ENCODE data around the gene SLC27A5. TPM values are rescaled to one million over a fixed set of nuclear protein-coding genes. Genes with fewer than 3 reads are reported as not detected.

The SLC27A5 gene
- total and polyA plus RNA-seq, 2 of the 13 experiments (the other 11 are each of a cell fraction or from before 2014, with no cell fraction given), result 30.3 to 40.2 TPM

DNA sequence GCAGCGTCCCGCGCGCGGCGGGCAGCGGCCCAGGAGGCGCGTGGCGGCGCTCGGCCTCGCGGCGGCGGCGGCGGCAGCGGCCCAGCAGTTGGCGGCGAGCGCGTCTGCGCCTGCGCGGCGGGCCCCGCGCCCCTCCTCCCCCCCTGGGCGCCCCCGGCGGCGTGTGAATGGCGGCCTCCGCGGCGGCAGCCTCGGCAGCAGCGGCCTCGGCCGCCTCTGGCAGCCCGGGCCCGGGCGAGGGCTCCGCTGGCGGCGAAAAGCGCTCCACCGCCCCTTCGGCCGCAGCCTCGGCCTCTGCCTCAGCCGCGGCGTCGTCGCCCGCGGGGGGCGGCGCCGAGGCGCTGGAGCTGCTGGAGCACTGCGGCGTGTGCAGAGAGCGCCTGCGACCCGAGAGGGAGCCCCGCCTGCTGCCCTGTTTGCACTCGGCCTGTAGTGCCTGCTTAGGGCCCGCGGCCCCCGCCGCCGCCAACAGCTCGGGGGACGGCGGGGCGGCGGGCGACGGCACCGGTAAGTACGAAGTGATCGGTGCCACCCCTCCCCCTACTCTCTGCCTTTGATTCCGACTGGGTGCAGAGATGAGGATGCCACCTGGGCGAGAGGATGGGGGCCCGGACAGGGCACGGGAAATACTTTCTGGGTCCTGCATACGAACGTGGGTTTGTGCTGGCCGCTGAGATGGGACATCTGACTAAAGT lies 32.9 kb upstream of the SLC27A5 start (continued):
- TF ChIP-seq, protein P1, sequence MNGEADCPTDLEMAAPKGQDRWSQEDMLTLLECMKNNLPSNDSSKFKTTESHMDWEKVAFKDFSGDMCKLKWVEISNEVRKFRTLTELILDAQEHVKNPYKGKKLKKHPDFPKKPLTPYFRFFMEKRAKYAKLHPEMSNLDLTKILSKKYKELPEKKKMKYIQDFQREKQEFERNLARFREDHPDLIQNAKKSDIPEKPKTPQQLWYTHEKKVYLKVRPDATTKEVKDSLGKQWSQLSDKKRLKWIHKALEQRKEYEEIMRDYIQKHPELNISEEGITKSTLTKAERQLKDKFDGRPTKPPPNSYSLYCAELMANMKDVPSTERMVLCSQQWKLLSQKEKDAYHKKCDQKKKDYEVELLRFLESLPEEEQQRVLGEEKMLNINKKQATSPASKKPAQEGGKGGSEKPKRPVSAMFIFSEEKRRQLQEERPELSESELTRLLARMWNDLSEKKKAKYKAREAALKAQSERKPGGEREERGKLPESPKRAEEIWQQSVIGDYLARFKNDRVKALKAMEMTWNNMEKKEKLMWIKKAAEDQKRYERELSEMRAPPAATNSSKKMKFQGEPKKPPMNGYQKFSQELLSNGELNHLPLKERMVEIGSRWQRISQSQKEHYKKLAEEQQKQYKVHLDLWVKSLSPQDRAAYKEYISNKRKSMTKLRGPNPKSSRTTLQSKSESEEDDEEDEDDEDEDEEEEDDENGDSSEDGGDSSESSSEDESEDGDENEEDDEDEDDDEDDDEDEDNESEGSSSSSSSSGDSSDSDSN (CRISPR knock-in tag; IDR thresholded peaks at IDR 0.05), result peak; percentile 0; the same call in 1 of the 2 replicates
- TF ChIP-seq RBAK (CRISPR knock-in tag; IDR thresholded peaks at IDR 0.05) (no peak), TSC22D2 (CRISPR knock-in tag; IDR thresholded peaks at IDR 0.05; ENCODE audit: borderline replicate concordance) (no peak), SP4 (CRISPR knock-in tag; IDR thresholded peaks at IDR 0.05) (no peak), CBFB (CRISPR knock-in tag; IDR thresholded peaks at IDR 0.05) (no peak), POLR2A (IDR thresholded peaks at IDR 0.05; ENCODE audit: insufficient read depth in 1 of 2, low read depth in 2 of 2, low read length in 2 of 2) (0 out of 4 replicates have a peak, but pooled peaks of 1 of the 2 experiments have one; percentile 9), MTA1 (CRISPR knock-in tag; IDR thresholded peaks at IDR 0.05; ENCODE audit: borderline replicate concordance) (no peak), SALL1 (CRISPR knock-in tag; IDR thresholded peaks at IDR 0.05) (peak; percentile 22; the same call in 1 of the 2 replicates), ZNF367 (CRISPR knock-in tag; IDR thresholded peaks at IDR 0.05; ENCODE audit: borderline replicate concordance) (no peak), PAWR (CRISPR knock-in tag; IDR thresholded peaks at IDR 0.05; ENCODE audit: borderline replicate concordance) (no peak), ZNF143 (CRISPR knock-in tag; IDR thresholded peaks at IDR 0.05) (no peak), RARA (CRISPR knock-in tag; IDR thresholded peaks at IDR 0.05) (no peak), GFI1 (CRISPR knock-in tag; IDR thresholded peaks at IDR 0.05; ENCODE audit: borderline replicate concordance) (no peak), MEIS1 (CRISPR knock-in tag; IDR thresholded peaks at IDR 0.05; ENCODE audit: borderline replicate concordance) (no peak), BORCS8-MEF2B (CRISPR knock-in tag; IDR thresholded peaks at IDR 0.05) (no peak), ISL2 (CRISPR knock-in tag; IDR thresholded peaks at IDR 0.05) (no peak), GABPA (IDR thresholded peaks at IDR 0.05; ENCODE audit: low read depth, low read length) (no peak), GABPA (CRISPR knock-in tag; IDR thresholded peaks at IDR 0.05; ENCODE audit: low read depth) (no peak), HMG20B (CRISPR knock-in tag; conservative IDR thresholded peaks at IDR 0.05) (no peak), TAF15 (IDR thresholded peaks at IDR 0.05; ENCODE audit: low read depth, low read length, poor library complexity, severe bottlenecking) (no peak), RNF2 (conservative IDR thresholded peaks at IDR 0.05; ENCODE audit: low read depth) (0 out of 2 replicates have a peak, but pooled peaks have one; percentile 58), MED8 (CRISPR knock-in tag; IDR thresholded peaks at IDR 0.05; ENCODE audit: insufficient replicate concordance) (no peak), ZNF121 (CRISPR knock-in tag; IDR thresholded peaks at IDR 0.05) (no peak), ZNF331 (CRISPR knock-in tag; IDR thresholded peaks at IDR 0.05) (no peak)
- TF ChIP-seq, protein P2, sequence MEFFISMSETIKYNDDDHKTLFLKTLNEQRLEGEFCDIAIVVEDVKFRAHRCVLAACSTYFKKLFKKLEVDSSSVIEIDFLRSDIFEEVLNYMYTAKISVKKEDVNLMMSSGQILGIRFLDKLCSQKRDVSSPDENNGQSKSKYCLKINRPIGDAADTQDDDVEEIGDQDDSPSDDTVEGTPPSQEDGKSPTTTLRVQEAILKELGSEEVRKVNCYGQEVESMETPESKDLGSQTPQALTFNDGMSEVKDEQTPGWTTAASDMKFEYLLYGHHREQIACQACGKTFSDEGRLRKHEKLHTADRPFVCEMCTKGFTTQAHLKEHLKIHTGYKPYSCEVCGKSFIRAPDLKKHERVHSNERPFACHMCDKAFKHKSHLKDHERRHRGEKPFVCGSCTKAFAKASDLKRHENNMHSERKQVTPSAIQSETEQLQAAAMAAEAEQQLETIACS (CRISPR knock-in tag; IDR thresholded peaks at IDR 0.05), result no peak
- TF ChIP-seq, protein P3, sequence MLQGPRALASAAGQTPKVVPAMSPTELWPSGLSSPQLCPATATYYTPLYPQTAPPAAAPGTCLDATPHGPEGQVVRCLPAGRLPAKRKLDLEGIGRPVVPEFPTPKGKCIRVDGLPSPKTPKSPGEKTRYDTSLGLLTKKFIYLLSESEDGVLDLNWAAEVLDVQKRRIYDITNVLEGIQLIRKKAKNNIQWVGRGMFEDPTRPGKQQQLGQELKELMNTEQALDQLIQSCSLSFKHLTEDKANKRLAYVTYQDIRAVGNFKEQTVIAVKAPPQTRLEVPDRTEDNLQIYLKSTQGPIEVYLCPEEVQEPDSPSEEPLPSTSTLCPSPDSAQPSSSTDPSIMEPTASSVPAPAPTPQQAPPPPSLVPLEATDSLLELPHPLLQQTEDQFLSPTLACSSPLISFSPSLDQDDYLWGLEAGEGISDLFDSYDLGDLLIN (CRISPR knock-in tag; IDR thresholded peaks at IDR 0.05; ENCODE audit: borderline replicate concordance), result no peak
- TF ChIP-seq, protein P4, sequence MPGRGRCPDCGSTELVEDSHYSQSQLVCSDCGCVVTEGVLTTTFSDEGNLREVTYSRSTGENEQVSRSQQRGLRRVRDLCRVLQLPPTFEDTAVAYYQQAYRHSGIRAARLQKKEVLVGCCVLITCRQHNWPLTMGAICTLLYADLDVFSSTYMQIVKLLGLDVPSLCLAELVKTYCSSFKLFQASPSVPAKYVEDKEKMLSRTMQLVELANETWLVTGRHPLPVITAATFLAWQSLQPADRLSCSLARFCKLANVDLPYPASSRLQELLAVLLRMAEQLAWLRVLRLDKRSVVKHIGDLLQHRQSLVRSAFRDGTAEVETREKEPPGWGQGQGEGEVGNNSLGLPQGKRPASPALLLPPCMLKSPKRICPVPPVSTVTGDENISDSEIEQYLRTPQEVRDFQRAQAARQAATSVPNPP (CRISPR knock-in tag; IDR thresholded peaks at IDR 0.05), result no peak

Measured in HepG2 (cell line).